ENCODE measurements around the gene LZTR1.
"Not testable (repeated sequence)": the region's sequence is repeated elsewhere in the genome, so short reads cannot be mapped to it uniquely, and the experiment has no call there.

The LZTR1 gene

GRCh38 chr22:21034989-21035388 is 52.9 kb downstream of the LZTR1 start:
- no peak for DNase-seq

GRCh38 chr22:21038405-21038804 is 56.3 kb downstream of the LZTR1 start:
- DNase-seq, result no peak

GRCh38 chr22:21039158-21039557 is 57.1 kb downstream of the LZTR1 start:
- not testable (repeated sequence) for DNase-seq

GRCh38 chr22:21041937-21042336 is 59.8 kb downstream of the LZTR1 start:
- no peak for DNase-seq

GRCh38 chr22:21042978-21043859 is 61.1 kb downstream of the LZTR1 start:
- no peak for DNase-seq

- no peak for DNase-seq
Observed at GRCh38 chr22:21043860-21044535, 61.9 kb downstream of the LZTR1 start.

GRCh38 chr22:21044931-21045584 is 63.0 kb downstream of the LZTR1 start:
- no peak for DNase-seq

- DNase-seq, result peak in 4 of 5 experiments; percentile 32 to 78 (median 54)
Observed at GRCh38 chr22:21045585-21046294, 63.6 kb downstream of the LZTR1 start, which contains the start of gene LRRC74B. Gene LRRC74B (plus strand): TSS chr22:21045946. CDS start chr22:21045987, 41 bp downstream.

GRCh38 chr22:21047035-21047661 is 65.1 kb downstream of the LZTR1 start:
- DNase-seq, result no peak

- no peak for DNase-seq
Observed at GRCh38 chr22:21047730-21048129, 65.6 kb downstream of the LZTR1 start.

GRCh38 chr22:21048448-21048847 is 66.4 kb downstream of the LZTR1 start:
- not testable (repeated sequence) for DNase-seq

Data from T-helper 2 cell (primary cell).